ENCODE measurements around the gene PCA3. TPM values are rescaled to one million over a fixed set of nuclear protein-coding genes. Genes with fewer than 3 reads are reported as not detected.

The PCA3 gene
- total and polyA plus RNA-seq, 2 of the 8 experiments (the other 6 are each of a cell fraction or from before 2014, with no cell fraction given) = not detected

DNA sequence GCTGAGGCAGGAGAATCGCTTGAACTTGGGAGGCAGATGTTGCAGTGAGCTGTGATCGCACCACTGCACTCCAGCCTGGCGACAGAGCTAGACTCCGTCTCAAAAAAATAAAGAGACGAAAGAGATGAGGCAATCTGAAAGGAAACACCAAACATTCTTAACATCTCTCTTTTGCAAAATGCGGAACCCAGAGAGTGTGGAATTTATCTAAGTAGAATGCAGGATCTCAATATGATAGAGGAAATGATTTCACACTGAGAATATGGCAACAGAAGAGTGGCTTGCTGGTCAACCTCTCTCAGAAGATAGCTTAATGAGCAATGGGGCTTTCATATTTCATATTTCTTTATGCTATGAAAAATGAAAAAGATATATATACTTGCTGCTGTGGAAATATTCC, 33.4 kb upstream of the PCA3 start:
- Histone ChIP-seq H2BK120ac (replicated peaks; ENCODE audit: low read depth, low read length) (no peak overlapping the region), H3K79me2 (ENCODE audit: control insufficient read depth in 1 of 2, insufficient read depth in 2 of 2, low read length in 2 of 2) (no peaks in the 10 kb centered on the region), H3K27me3 (replicated peaks in 1 of 4; ENCODE audit: control insufficient read depth in 3 of 4, extremely low read depth in 1 of 4, insufficient read depth in 3 of 4, low read length in 3 of 4) (no peaks in the 10 kb centered on the region), H3K79me1 (ENCODE audit: low read depth, low read length) (no peaks in the 10 kb centered on the region), H3K4me2 (ENCODE audit: insufficient read depth in 1 of 2, low read depth in 2 of 2, low read length in 2 of 2) (no peak overlapping the region), H3K9me3 (ENCODE audit: insufficient read depth in 2 of 2, low read depth in 1 of 2, low read length in 1 of 2) (no peaks in the 10 kb centered on the region), H4K20me1 (replicated peaks in 1 of 2; ENCODE audit: control insufficient read depth in 1 of 2, insufficient read depth in 2 of 2, low read length in 2 of 2) (no peaks in the 10 kb centered on the region), H3K23ac (ENCODE audit: insufficient read length) (no peak overlapping the region), H3K4me3 (ENCODE audit: extremely low read depth in 1 of 4, insufficient read depth in 2 of 4, low read depth in 3 of 4, low read length in 4 of 4) (no peak overlapping the region), H2BK12ac (ENCODE audit: low read depth, low read length) (no peak overlapping the region), H2BK20ac (ENCODE audit: low read length) (no peak overlapping the region), H3K23me2 (ENCODE audit: low read depth, low read length) (no peaks in the 10 kb centered on the region), H4K5ac (ENCODE audit: insufficient read length, low read depth, low read length) (no peak overlapping the region), H4K8ac (ENCODE audit: extremely low read depth, insufficient read depth, low read length) (no peak overlapping the region), H3K36me3 (ENCODE audit: control insufficient read depth in 2 of 4, insufficient read depth in 4 of 4, low read length in 3 of 4) (no peaks in the 10 kb centered on the region), H2AFZ (ENCODE audit: low read length) (no peak overlapping the region), H4K91ac (replicated peaks; ENCODE audit: insufficient read length, low read length) (no peak overlapping the region), H3K56ac (replicated peaks; ENCODE audit: insufficient read length, low read depth, low read length) (no peak overlapping the region), H3K18ac (ENCODE audit: extremely low read depth, low read length) (no peak overlapping the region), H2BK15ac (ENCODE audit: low read length) (no peak overlapping the region), H3K27ac (ENCODE audit: low read depth, low read length) (no peak overlapping the region), H2BK5ac (ENCODE audit: low read depth, low read length) (no peak overlapping the region), H2AK5ac (ENCODE audit: low read depth, low read length) (no peak overlapping the region), H3K14ac (ENCODE audit: insufficient read length) (no peak overlapping the region), H3K4me1 (replicated peaks in 1 of 4; ENCODE audit: control insufficient read depth in 3 of 4, insufficient read depth in 4 of 4, low read length in 3 of 4) (no peaks in the 10 kb centered on the region), H3K4ac (replicated peaks; ENCODE audit: insufficient read length, low read depth, low read length) (no peak overlapping the region), H3K9ac (replicated peaks in 1 of 4; ENCODE audit: extremely low read depth in 1 of 4, low read depth in 3 of 4, low read length in 3 of 4) (no peak overlapping the region)
- no peak for FAIRE-seq
- WGBS, 2 experiments (ENCODE audit: extremely low coverage in 1 of 2, insufficient coverage in 1 of 2, insufficient read length in 1 of 2, insufficient replicate concordance in 2 of 2, low coverage in 1 of 2, low lambda C conversion rate in 2 of 2, missing lambda C conversion rate in 1 of 2) = 86% methylated on average over 6 of the region's 6 CpGs; no CpG with 5 or more reads in 1 of the 2 experiments
- ChIA-PET POLR2A (ENCODE audit: partially characterized antibody) (no interaction called here), CTCF (ENCODE audit: partially characterized antibody) (interaction anchor here (0.6 kb wide), 1 partner anchor 10 kb away, joined by 3 read pairs; no protein-coding TSS in a partner anchor)
- no peak for DNase-seq (ENCODE audit: low read depth in 1 of 2, low spot score in 2 of 2)
- TF ChIP-seq CEBPB (IDR thresholded peaks at IDR 0.05; ENCODE audit: low read depth, low read length) (no peak), PHF8 (conservative IDR thresholded peaks at IDR 0.05; ENCODE audit: low read depth, low read length) (no peak), TEAD4 (IDR thresholded peaks at IDR 0.05; ENCODE audit: low read depth, low read length) (no peak), EGR1 (IDR thresholded peaks at IDR 0.05; ENCODE audit: borderline replicate concordance, low read depth, low read length) (no peak), EP300 (IDR thresholded peaks at IDR 0.05; ENCODE audit: borderline replicate concordance in 1 of 2, low read depth in 2 of 2, low read length in 2 of 2) (no peak), FOSL1 (IDR thresholded peaks at IDR 0.05; ENCODE audit: insufficient read depth, low read depth, low read length) (no peak), SUZ12 (IDR thresholded peaks at IDR 0.05; ENCODE audit: low read length) (no peak), SP1 (IDR thresholded peaks at IDR 0.05; ENCODE audit: low read depth, low read length) (no peak)
- TF ChIP-seq, protein P1, sequence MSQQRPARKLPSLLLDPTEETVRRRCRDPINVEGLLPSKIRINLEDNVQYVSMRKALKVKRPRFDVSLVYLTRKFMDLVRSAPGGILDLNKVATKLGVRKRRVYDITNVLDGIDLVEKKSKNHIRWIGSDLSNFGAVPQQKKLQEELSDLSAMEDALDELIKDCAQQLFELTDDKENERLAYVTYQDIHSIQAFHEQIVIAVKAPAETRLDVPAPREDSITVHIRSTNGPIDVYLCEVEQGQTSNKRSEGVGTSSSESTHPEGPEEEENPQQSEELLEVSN (IDR thresholded peaks at IDR 0.05) = no peak

Measured in H1 (cell line).